Islet of Langerhans (tissue), 1 donor: ENCODE data around the gene SLC34A3.
"Not testable (repeated sequence)": the region's sequence is repeated elsewhere in the genome, so short reads cannot be mapped to it uniquely, and the experiment has no call there.

Source experiments
- FAIRE-seq: peaks from one replicate; lab custom pipeline; 2011; peaks lifted over from hg19 to GRCh38; lab: Jason Lieb, UNC

SLC34A3 gene

GRCh38 chr9:137229903-137230704, 597 bp upstream of the SLC34A3 start:
- no peak for FAIRE-seq

GRCh38 chr9:137231372-137232039, 805 bp downstream of the SLC34A3 start:
- FAIRE-seq: no peak

- FAIRE-seq: no peak
Measured at GRCh38 chr9:137232101-137232500, 1.4 kb downstream of the SLC34A3 start.

GRCh38 chr9:137232510-137232909, 1.8 kb downstream of the SLC34A3 start:
- FAIRE-seq: no peak

- no peak for FAIRE-seq
Measured at GRCh38 chr9:137233143-137233980, 2.7 kb downstream of the SLC34A3 start.

- no peak for FAIRE-seq
Measured at GRCh38 chr9:137234055-137234697, 3.5 kb downstream of the SLC34A3 start.

DNA sequence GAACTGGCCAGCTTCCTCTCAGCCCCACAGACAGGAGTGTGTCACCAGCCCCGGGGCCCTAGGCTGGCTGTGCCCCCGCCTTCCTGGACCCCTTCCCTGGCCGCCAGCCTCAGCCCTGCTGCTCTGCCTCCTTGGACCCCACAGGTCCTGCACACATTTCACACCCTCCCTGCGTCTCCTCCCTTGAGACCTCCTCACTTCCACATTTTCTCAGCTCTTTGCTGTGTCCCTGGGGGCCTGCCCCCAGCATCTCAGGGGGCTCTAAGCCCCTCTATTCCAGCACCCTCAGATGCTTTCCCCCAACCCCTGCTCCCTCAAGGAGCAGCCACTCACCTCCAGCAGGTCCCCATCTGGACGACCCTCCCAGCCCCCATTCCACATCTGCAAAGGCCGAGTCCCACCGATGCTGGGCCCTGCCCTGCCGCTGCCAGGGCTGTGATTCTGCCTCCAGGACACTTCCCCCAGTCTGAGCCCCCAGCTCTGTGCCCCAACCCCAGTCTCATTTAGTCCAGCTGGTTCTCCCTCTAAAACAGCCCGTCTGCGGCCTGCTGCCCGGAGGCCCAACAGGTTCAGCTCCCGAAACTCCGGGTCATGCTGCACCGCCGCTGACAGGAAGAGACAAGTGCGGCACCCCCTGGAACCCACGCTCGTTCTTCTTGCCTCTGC, 4.2 kb downstream of the SLC34A3 start:
- no peak for FAIRE-seq

GRCh38 chr9:137235424-137236237, 4.9 kb downstream of the SLC34A3 start:
- FAIRE-seq: no peak

- no peak for FAIRE-seq
Measured at GRCh38 chr9:137236238-137236935, 5.7 kb downstream of the SLC34A3 start.

DNA sequence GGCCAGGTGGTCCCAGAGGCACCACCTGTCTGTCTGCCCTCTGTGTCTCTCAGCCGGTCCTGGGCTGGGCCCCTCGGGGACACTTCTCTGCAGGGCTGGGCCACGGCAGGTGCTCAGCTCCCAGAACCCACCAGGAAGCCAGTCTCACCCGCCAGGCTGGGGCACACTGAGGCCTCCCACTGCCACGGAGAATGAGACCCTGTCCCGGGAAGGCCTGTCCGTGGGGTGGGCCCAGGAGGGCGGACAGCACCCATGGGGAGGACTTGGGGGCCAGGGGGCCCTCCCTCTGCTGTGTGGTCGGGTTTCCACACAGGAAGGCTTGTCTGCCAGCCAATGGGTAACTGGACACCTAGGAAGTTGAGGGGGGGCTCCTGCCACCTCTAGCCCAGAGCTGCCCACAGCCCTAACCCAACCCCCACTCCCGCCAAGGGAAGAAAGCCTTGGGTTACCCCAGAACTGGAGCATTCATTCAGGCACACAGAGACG, 6.3 kb downstream of the SLC34A3 start:
- no peak for FAIRE-seq

DNA sequence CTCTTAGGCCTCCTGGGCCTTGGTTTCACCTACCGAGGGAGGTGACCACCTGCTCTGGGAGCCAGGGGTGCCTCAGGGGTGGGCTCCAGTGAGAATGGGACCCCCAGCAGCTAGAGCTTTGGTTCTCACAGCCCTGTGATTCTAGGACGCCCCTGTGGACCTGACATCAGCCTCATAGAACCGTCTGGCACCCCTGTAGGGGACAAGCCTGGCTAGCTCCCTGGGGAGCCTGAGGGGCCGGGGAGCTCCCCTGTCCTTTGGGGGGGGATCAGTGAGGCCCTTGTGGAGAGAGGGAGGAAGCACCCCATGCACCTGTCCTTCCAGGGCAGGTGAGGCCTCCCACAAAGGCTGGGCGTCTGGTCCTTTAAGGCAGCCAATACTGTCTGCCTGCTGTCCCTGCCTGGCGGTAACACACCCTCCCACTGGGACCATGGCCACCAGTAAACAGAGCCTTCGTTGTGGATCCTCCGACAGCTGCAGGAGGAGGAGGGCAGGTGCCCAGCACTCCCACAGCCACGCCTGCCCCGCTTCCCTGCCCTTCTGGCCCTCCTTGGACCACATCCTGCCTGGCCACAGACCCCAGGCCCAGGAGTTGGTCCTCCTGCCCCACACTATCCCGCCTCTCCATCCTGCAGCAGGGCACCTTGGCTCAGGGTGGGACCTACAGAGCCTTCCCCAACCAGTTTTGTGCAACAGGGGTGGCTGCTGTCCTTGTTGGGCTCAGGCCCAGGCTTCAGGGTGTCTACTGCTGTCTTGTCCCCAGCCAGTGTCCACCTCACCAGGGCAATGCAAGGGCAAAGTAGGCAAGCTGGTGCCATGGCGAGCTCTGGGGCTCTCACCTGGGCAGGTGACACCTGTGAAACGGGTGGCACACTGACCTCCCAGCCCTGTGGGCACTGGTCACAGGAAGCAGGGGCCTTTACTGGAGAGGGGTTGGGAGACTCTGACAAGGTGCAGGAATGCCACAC, 7.3 kb downstream of the SLC34A3 start:
- no peak for FAIRE-seq

- FAIRE-seq: not testable (repeated sequence)
Measured at GRCh38 chr9:137239541-137240200, 9.0 kb downstream of the SLC34A3 start.

DNA sequence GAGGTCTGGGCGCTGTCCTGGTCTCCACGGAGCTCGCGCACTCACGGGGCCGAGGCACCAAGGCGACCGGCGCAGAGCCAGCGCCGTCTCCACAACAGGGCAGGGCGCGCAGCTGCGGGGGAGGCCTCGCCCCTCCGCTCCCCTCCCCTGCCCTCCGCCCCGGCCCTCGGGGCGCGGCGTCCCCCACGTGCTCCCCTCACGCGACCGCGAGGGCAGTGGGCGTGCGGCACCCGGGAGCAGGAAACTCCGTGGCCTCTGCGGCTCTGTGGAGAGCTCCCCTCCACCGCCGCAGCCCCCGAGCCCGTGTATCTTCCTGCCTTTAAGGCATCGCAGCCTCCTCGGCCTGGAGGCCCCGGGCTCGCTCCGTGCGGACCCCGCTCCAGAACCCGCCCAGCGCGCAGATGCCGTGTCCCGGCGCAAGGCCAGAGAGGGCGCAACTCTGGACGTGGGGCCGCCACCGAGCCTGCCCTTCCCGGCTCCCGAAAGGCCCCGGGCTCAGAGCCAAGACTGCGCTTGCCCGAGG, 9.7 kb downstream of the SLC34A3 start:
- FAIRE-seq: no peak

DNA sequence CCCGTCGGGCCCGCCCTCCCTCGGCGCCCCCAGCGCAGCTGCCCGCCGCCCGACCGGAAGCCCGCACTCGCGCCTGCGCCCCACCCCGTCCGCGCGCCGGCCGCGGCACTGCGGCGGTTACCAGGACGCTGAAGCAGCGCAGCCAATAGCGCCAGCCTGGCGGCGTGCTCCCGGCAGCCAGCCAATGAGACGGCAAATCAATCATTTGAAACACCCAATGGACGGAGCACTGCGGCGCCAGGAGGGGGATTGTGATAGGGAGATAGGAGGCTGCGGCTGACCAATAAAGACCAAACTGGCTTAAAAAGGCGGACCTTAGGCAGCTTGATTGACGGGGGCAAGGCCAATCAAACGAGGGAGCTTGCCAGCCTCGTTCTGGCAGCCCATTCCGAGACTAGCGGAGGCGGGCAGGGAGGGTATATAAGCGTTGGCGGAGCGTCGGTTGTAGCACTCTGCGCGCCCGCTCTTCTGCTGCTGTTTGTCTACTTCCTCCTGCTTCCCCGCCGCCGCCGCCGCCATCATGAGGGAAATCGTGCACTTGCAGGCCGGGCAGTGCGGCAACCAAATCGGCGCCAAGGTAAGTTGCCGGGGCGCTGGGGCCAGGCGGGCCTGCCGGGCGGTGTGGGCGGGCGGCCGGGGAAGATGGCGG, 10.3 kb downstream of the SLC34A3 start, which contains the start of gene TUBB4B:
Gene TUBB4B, plus strand, starts transcription at position 447 of the 649 bp plus-strand sequence. Its CDS starts 74 bp downstream, at position 521.
- peak; percentile 98 for FAIRE-seq

- FAIRE-seq: no peak
Measured at GRCh38 chr9:137241490-137242268, 11.0 kb downstream of the SLC34A3 start.
